ENCODE data around the gene GPR157.
A peak's percentile ranks its signal among the peaks of the same experiment; 100 is the strongest.
"Not testable (repeated sequence)": the region's sequence is repeated elsewhere in the genome, so short reads cannot be mapped to it uniquely, and the experiment has no call there.

Gene GPR157

GRCh38 chr1:9149151-9149550 is 20.2 kb upstream of the GPR157 start:
- DNase-seq (ENCODE audit: low read depth in 2 of 3, low spot score in 2 of 3): no peak

- no peak for DNase-seq (ENCODE audit: low read depth in 2 of 3, low spot score in 2 of 3)
Measured at GRCh38 chr1:9146156-9146555, 17.3 kb upstream of the GPR157 start.

- no peak for DNase-seq (ENCODE audit: low read depth in 2 of 3, low spot score in 2 of 3)
Measured at GRCh38 chr1:9145714-9146113, 16.8 kb upstream of the GPR157 start.

GRCh38 chr1:9145021-9145668 is 16.2 kb upstream of the GPR157 start:
- no peak for DNase-seq (ENCODE audit: low read depth in 2 of 3, low spot score in 2 of 3)

GRCh38 chr1:9144494-9144893 is 15.6 kb upstream of the GPR157 start:
- DNase-seq (ENCODE audit: low read depth in 2 of 3, low spot score in 2 of 3): not testable (repeated sequence)

- no peak for DNase-seq (ENCODE audit: low read depth in 2 of 3, low spot score in 2 of 3)
Measured at GRCh38 chr1:9143250-9143649, 14.3 kb upstream of the GPR157 start.

GRCh38 chr1:9139930-9140329 is 11.0 kb upstream of the GPR157 start:
- DNase-seq (ENCODE audit: low read depth in 2 of 3, low spot score in 2 of 3): no peak

GRCh38 chr1:9136932-9137331 is 8.0 kb upstream of the GPR157 start:
- DNase-seq (ENCODE audit: low read depth in 2 of 3, low spot score in 2 of 3): no peak

GRCh38 chr1:9135073-9135836 is 6.4 kb upstream of the GPR157 start:
- DNase-seq (ENCODE audit: low read depth in 2 of 3, low spot score in 2 of 3): no peak

GRCh38 chr1:9133870-9134585 is 5.1 kb upstream of the GPR157 start:
- DNase-seq (ENCODE audit: low read depth in 2 of 3, low spot score in 2 of 3): no peak

- peak; percentile 48 to 61 (median 51) for DNase-seq (ENCODE audit: low read depth in 2 of 3, low spot score in 2 of 3)
Measured at GRCh38 chr1:9129266-9130041, 552 bp upstream of the GPR157 start.

GRCh38 chr1:9128166-9128519 is 759 bp downstream of the GPR157 start:
- DNase-seq (ENCODE audit: low read depth in 2 of 3, low spot score in 2 of 3): no peak

- no peak for DNase-seq (ENCODE audit: low read depth in 2 of 3, low spot score in 2 of 3)
Measured at GRCh38 chr1:9127395-9128165, 1.3 kb downstream of the GPR157 start.

- no peak for DNase-seq (ENCODE audit: low read depth in 2 of 3, low spot score in 2 of 3)
Measured at GRCh38 chr1:9126511-9126910, 2.4 kb downstream of the GPR157 start.

GRCh38 chr1:9125847-9126246 is 3.1 kb downstream of the GPR157 start:
- DNase-seq (ENCODE audit: low read depth in 2 of 3, low spot score in 2 of 3): not testable (repeated sequence)

GRCh38 chr1:9125325-9125724 is 3.6 kb downstream of the GPR157 start:
- DNase-seq (ENCODE audit: low read depth in 2 of 3, low spot score in 2 of 3): no peak

- not testable (repeated sequence) for DNase-seq (ENCODE audit: low read depth in 2 of 3, low spot score in 2 of 3)
Measured at GRCh38 chr1:9124389-9124788, 4.5 kb downstream of the GPR157 start.

- not testable (repeated sequence) for DNase-seq (ENCODE audit: low read depth in 2 of 3, low spot score in 2 of 3)
Measured at GRCh38 chr1:9123665-9124064, 5.2 kb downstream of the GPR157 start.

GRCh38 chr1:9121496-9122409 is 7.1 kb downstream of the GPR157 start:
- peak in 1 of 3 experiments; percentile 38 for DNase-seq (ENCODE audit: low read depth in 2 of 3, low spot score in 2 of 3)
